OCI-LY3 (cell line): ENCODE measurements around the gene LYSET.

Experiments used
- CTCF ChIP-seq: fragments of 200-600, 300-600 bp; sonication (generic); IDR thresholded peaks from 2 replicates; pipeline ENCODE4 v1.5.1; 2014; ENCODE audit warnings: antibody characterized with exemption, low read length, low read depth
- EZH2phosphoT487 ChIP-seq: fragments of 200-600 bp; shearing (Covaris generic); IDR thresholded peaks from 2 replicates; pipeline ENCODE4 v1.6.1; 2018; ENCODE audit warnings: antibody characterized with exemption, mixed run types, low read depth

GRCh38 chr14:93136009-93136408, 49.1 kb upstream of the LYSET start:
- no peak for TF ChIP-seq EZH2phosphoT487
- no peak for TF ChIP-seq CTCF
